Small intestine (tissue), 7 donors: ENCODE results near the gene USP24. TPM values are rescaled to one million over a fixed set of nuclear protein-coding genes. Genes with fewer than 3 reads are reported as not detected.

Experiments
- DNase-seq, 2 donors: peaks; one replicate each; pipeline versions ENCODE4 v3.0.0 to v3.0.0-alpha.2; 2013
- FAIRE-seq: peaks from 2 replicates; lab custom pipeline; 2012; peaks lifted over from hg19 to GRCh38; lab: Jason Lieb, UNC
- H3K27ac ChIP-seq, 3 donors: one replicate each; pipeline ENCODE4 v1.5.1; 2013; ENCODE audit warnings: low read length in 2 of 3, mild to moderate bottlenecking in 2 of 3, control low read depth in 1 of 3, inconsistent platforms in 1 of 3, low read depth in 1 of 3, moderate library complexity in 1 of 3
- H3K27me3 ChIP-seq, 3 donors: one replicate each; pipeline ENCODE4 v1.6.1; 2013; ENCODE audit warnings: low read length in 3 of 3, inconsistent platforms in 1 of 3; ENCODE audit not compliant: control insufficient read depth in 3 of 3, insufficient read depth in 3 of 3
- H3K36me3 ChIP-seq, 3 donors: one replicate each; pipeline ENCODE4 v1.6.1; 2013; ENCODE audit warnings: low read length in 3 of 3, inconsistent platforms in 1 of 3, low read depth in 1 of 3, mild to moderate bottlenecking in 1 of 3, moderate library complexity in 1 of 3; ENCODE audit not compliant: control insufficient read depth in 3 of 3, insufficient read depth in 2 of 3
- H3K4me1 ChIP-seq, 3 donors: one replicate each; pipeline ENCODE4 v1.6.1; 2013; ENCODE audit warnings: low read length in 2 of 3, inconsistent platforms in 1 of 3, low read depth in 1 of 3, mild to moderate bottlenecking in 1 of 3, moderate library complexity in 1 of 3; ENCODE audit not compliant: control insufficient read depth in 3 of 3, insufficient read depth in 2 of 3
- H3K4me3 ChIP-seq, 3 donors: one replicate each; pipeline ENCODE4 v1.5.1; 2013; ENCODE audit warnings: low read length in 3 of 3, control low read depth in 1 of 3, inconsistent platforms in 1 of 3, low read depth in 1 of 3, mild to moderate bottlenecking in 1 of 3, moderate library complexity in 1 of 3
- H3K9me3 ChIP-seq, 2 donors: one replicate each; pipeline ENCODE4 v1.6.1; 2013; ENCODE audit warnings: low read depth in 1 of 2, low read length in 1 of 2; ENCODE audit not compliant: control insufficient read depth in 2 of 2, insufficient read depth in 1 of 2
- WGBS, 3 donors: extraction: QIAGEN DNeasy Blood & Tissue Kit; methylation state at CpG; one replicate each; pipeline ENCODE4 v1.1.7; 2013; 5-methylcytosine and 5-hydroxymethylcytosine counted together
- polyA plus RNA-seq, 4 donors: library from polyadenylated mRNA; stranded (reverse) in 3 of 4; unstranded in 1 of 4; fragments of 200-250 nt in 3 of 4; fragments of 120-200 nt in 1 of 4; gene quantifications; one replicate each; pipeline versions ENCODE4 v1.2.1 to v1.2.3, GENCODE V29; 2013
- donor health status: healthy with polysubstance abuse.
- donor health status: control.
- donor health status: control.
- donor health status: Bipolar disorder and iron deficiency.
- donor health status: healthy.

USP24 gene
- polyA plus RNA-seq, 4 donors, result 7.3 to 38.3 (median 11.2) TPM

DNA sequence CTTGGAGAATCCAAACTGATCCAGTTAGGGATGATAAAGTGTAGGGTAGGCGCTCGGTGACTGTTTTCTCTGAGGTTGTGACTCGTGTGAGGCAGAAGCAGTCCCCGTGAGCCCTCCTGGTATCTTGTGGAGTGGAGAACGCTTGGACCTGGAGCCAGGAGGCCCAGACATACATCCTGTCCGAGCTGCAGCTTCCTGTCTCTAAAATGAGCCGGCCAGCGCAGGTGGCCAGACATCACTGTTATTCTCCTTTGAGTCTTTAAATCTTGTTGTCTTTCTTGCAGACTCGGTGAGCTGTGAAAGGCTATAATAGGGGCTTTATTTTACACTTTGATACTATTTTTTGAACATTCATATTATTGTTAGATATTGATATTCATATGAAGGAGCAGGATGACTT lies 163.5 kb downstream of the USP24 start:
- H3K27me3 ChIP-seq, result no peaks in the 10 kb centered on the region
- no peaks in the 10 kb centered on the region for H3K9me3 ChIP-seq
- H3K4me1 ChIP-seq, result no peaks in the 10 kb centered on the region
- FAIRE-seq (no peak), DNase-seq (no peak)
- H3K4me3 ChIP-seq, result no peak overlapping the region
- 71 to 80% (median 73%) methylated on average over 9 of the region's 9 CpGs for WGBS, 3 donors
- no peak overlapping the region for H3K27ac ChIP-seq
- peaks cover 0 to 6% (median 0%) of the 10 kb centered on the region in 3 donors for H3K36me3 ChIP-seq

- no peaks in the 10 kb centered on the region for H3K27me3 ChIP-seq
- peaks cover 0 to 7% (median 0%) of the 10 kb centered on the region in 3 donors for H3K36me3 ChIP-seq
- no peak overlapping the region for H3K27ac ChIP-seq
- 90 to 100% (median 92%) methylated on average over 5 of the region's 5 CpGs for WGBS, 3 donors
- DNase-seq (no peak), FAIRE-seq (no peak)
- no peaks in the 10 kb centered on the region for H3K9me3 ChIP-seq
- no peaks in the 10 kb centered on the region for H3K4me1 ChIP-seq
- no peak overlapping the region for H3K4me3 ChIP-seq
Observed at GRCh38 chr1:55051169-55051568, 164.0 kb downstream of the USP24 start.

DNA sequence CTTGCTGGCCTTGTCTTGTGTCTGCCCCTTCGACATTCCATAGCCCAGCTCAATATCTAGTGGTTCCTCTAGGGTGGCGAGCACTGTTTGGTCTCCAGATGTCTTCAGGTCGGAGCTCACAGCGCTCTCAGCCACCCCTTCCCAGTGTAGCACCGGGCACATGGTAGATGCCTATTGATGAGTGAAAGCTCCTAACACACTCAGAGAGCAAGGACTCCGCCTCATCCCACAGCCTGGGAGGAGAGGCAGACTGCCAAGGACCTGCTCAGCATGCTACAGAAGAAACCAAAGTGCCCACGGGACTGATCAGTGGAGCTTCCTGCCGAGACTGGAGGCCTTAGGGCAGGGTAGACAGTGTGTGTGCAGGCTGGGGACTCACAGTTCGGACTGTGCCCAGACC lies 164.9 kb downstream of the USP24 start:
- Histone ChIP-seq H3K36me3 (peaks cover 0 to 9% (median 0%) of the 10 kb centered on the region in 3 donors), H3K4me3 (no peak overlapping the region), H3K9me3 (no peaks in the 10 kb centered on the region), H3K27ac (no peak overlapping the region), H3K4me1 (no peaks in the 10 kb centered on the region), H3K27me3 (no peaks in the 10 kb centered on the region)
- no peak for DNase-seq
- FAIRE-seq, result no peak
- WGBS, 3 donors, result 69 to 74% (median 73%) methylated on average over 9 of the region's 9 CpGs

DNA sequence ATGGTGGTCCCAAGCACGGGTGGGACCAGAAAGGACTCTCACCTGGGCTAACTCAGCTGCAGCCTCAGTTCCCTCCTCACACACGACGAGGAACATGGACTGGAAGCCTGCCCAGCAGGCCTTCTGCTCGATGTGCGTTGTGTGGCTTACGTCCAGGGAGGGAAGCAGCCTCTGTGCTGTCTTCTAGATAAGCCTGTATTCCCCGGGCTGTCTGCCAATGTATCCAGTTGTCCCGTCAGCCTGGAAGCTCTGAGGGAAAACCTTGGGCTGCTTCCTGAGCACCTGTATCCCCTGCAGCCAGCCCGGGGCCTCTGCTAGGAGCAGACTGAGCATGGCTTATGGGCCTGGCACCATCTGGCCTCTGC lies 165.3 kb downstream of the USP24 start:
- no peak overlapping the region for H3K4me3 ChIP-seq
- H3K36me3 ChIP-seq, result peaks cover 0 to 9% (median 0%) of the 10 kb centered on the region in 3 donors
- FAIRE-seq (no peak), DNase-seq (peak in 1 of 2 donors; percentile 8)
- WGBS, 3 donors, result 14 to 40% (median 30%) methylated on average over 8 to 9 of the region's 9 CpGs
- H3K4me1 ChIP-seq, result no peaks in the 10 kb centered on the region
- H3K27me3 ChIP-seq, result no peaks in the 10 kb centered on the region
- no peaks in the 10 kb centered on the region for H3K9me3 ChIP-seq
- H3K27ac ChIP-seq, result no peak overlapping the region

GRCh38 chr1:55049271-55049913 lies 165.8 kb downstream of the USP24 start:
- FAIRE-seq (no peak), DNase-seq (no peak)
- H3K9me3 ChIP-seq, result no peaks in the 10 kb centered on the region
- no peaks in the 10 kb centered on the region for H3K27me3 ChIP-seq
- WGBS, 3 donors, result 79 to 86% (median 83%) methylated on average over 9 of the region's 9 CpGs
- H3K27ac ChIP-seq, result no peak overlapping the region
- H3K4me3 ChIP-seq, result no peak overlapping the region
- H3K4me1 ChIP-seq, result no peaks in the 10 kb centered on the region
- H3K36me3 ChIP-seq, result peaks cover 0 to 9% (median 0%) of the 10 kb centered on the region in 3 donors

GRCh38 chr1:55048453-55049270 lies 166.5 kb downstream of the USP24 start:
- Histone ChIP-seq H3K9me3 (no peaks in the 10 kb centered on the region), H3K27ac (no peak overlapping the region), H3K36me3 (peaks cover 0 to 8% (median 0%) of the 10 kb centered on the region in 3 donors), H3K4me1 (no peaks in the 10 kb centered on the region), H3K27me3 (no peaks in the 10 kb centered on the region), H3K4me3 (no peak overlapping the region)
- DNase-seq (no peak), FAIRE-seq (no peak)
- 80 to 94% (median 82%) methylated on average over 11 of the region's 11 CpGs for WGBS, 3 donors

DNA sequence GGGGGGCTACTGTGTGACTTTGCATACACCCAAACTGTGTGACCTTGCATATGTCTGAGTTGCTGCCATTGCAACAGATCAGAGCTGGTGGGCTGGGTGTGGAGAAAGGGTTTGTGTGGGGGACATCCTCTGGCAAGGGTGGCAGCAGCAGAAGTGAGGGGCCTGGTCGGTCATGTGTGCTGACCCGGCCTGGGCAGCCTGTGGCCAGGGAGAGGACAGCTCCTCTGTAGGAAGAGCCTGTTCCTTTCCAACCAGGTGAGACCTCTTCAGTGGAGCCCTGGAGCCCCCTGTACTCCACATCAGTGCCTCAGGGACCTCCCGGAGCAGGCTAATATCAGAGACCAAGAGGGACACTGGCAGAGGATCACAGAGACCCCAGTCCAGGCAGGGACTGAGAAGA lies 167.6 kb downstream of the USP24 start:
- WGBS, 3 donors, result 93 to 95% (median 95%) methylated on average over 3 of the region's 3 CpGs
- DNase-seq, result no peak
- FAIRE-seq, result no peak
- no peaks in the 10 kb centered on the region for H3K9me3 ChIP-seq
- no peak overlapping the region for H3K4me3 ChIP-seq
- H3K4me1 ChIP-seq, result no peaks in the 10 kb centered on the region
- H3K27ac ChIP-seq, result no peak overlapping the region
- H3K36me3 ChIP-seq, result peaks cover 0 to 6% (median 0%) of the 10 kb centered on the region in 3 donors
- H3K27me3 ChIP-seq, result peaks cover 0 to 3% (median 0%) of the 10 kb centered on the region in 3 donors

- DNase-seq, result no peak
- Histone ChIP-seq H3K27ac (no peak overlapping the region), H3K4me3 (no peak overlapping the region), H3K27me3 (peaks cover 0 to 4% (median 0%) of the 10 kb centered on the region in 3 donors), H3K4me1 (no peaks in the 10 kb centered on the region), H3K36me3 (peaks cover 0 to 4% (median 0%) of the 10 kb centered on the region in 3 donors), H3K9me3 (no peaks in the 10 kb centered on the region)
- FAIRE-seq, result no peak
- 86 to 93% (median 90%) methylated on average over 4 of the region's 4 CpGs for WGBS, 3 donors
Observed at GRCh38 chr1:55046871-55047270, 168.3 kb downstream of the USP24 start.
